ENCODE results near the gene ITGBL1. TPM values are rescaled to one million over a fixed set of nuclear protein-coding genes. Genes with fewer than 3 reads are reported as not detected.

Gene ITGBL1
- total and polyA plus RNA-seq, 2 of the 8 experiments (the other 6 are each of a cell fraction or from before 2014, with no cell fraction given), result not detected

- CTCF ChIA-PET (ENCODE audit: partially characterized antibody), result no interaction called here
- H2BK120ac ChIP-seq (replicated peaks; ENCODE audit: low read depth, low read length), result no peak overlapping the region
- H3K79me1 ChIP-seq (ENCODE audit: low read depth, low read length), result no peaks in the 10 kb centered on the region
- H2BK20ac ChIP-seq (ENCODE audit: low read length), result no peak overlapping the region
- no peak overlapping the region for H4K91ac ChIP-seq (replicated peaks; ENCODE audit: insufficient read length, low read length)
- no peak overlapping the region for H2BK15ac ChIP-seq (ENCODE audit: low read length)
- DNase-seq (ENCODE audit: low read depth in 1 of 2, low spot score in 2 of 2) (no peak), FAIRE-seq (no peak)
- POLR2A ChIA-PET (ENCODE audit: partially characterized antibody), result no interaction called here
- no peaks in the 10 kb centered on the region for H3K27me3 ChIP-seq (replicated peaks in 1 of 4; ENCODE audit: control insufficient read depth in 3 of 4, extremely low read depth in 1 of 4, insufficient read depth in 3 of 4, low read length in 3 of 4)
- H3K4me3 ChIP-seq (ENCODE audit: extremely low read depth in 1 of 4, insufficient read depth in 2 of 4, low read depth in 3 of 4, low read length in 4 of 4), result no peak overlapping the region
- no peaks in the 10 kb centered on the region for H4K20me1 ChIP-seq (replicated peaks in 1 of 2; ENCODE audit: control insufficient read depth in 1 of 2, insufficient read depth in 2 of 2, low read length in 2 of 2)
- H3K23ac ChIP-seq (ENCODE audit: insufficient read length), result no peak overlapping the region
- H4K5ac ChIP-seq (ENCODE audit: insufficient read length, low read depth, low read length), result no peak overlapping the region
- no peak overlapping the region for H4K8ac ChIP-seq (ENCODE audit: extremely low read depth, insufficient read depth, low read length)
- H3K36me3 ChIP-seq (ENCODE audit: control insufficient read depth in 2 of 4, insufficient read depth in 4 of 4, low read length in 3 of 4), result no peaks in the 10 kb centered on the region
- H3K9ac ChIP-seq (replicated peaks in 1 of 4; ENCODE audit: extremely low read depth in 1 of 4, low read depth in 3 of 4, low read length in 3 of 4), result no peak overlapping the region
- H2AK5ac ChIP-seq (ENCODE audit: low read depth, low read length), result no peak overlapping the region
- H3K18ac ChIP-seq (ENCODE audit: extremely low read depth, low read length), result no peak overlapping the region
- no peak overlapping the region for H2BK12ac ChIP-seq (ENCODE audit: low read depth, low read length)
- no peak overlapping the region for H3K4me2 ChIP-seq (ENCODE audit: insufficient read depth in 1 of 2, low read depth in 2 of 2, low read length in 2 of 2)
- H3K79me2 ChIP-seq (ENCODE audit: control insufficient read depth in 1 of 2, insufficient read depth in 2 of 2, low read length in 2 of 2), result no peaks in the 10 kb centered on the region
- no peak overlapping the region for H3K27ac ChIP-seq (ENCODE audit: low read depth, low read length)
- no peak overlapping the region for H3K14ac ChIP-seq (ENCODE audit: insufficient read length)
- H3K4me1 ChIP-seq (replicated peaks in 1 of 4; ENCODE audit: control insufficient read depth in 3 of 4, insufficient read depth in 4 of 4, low read length in 3 of 4), result no peaks in the 10 kb centered on the region
- H2AFZ ChIP-seq (ENCODE audit: low read length), result no peak overlapping the region
- H3K4ac ChIP-seq (replicated peaks; ENCODE audit: insufficient read length, low read depth, low read length), result no peak overlapping the region
- no peaks in the 10 kb centered on the region for H3K23me2 ChIP-seq (ENCODE audit: low read depth, low read length)
- H3K56ac ChIP-seq (replicated peaks; ENCODE audit: insufficient read length, low read depth, low read length), result no peak overlapping the region
- no peak overlapping the region for H2BK5ac ChIP-seq (ENCODE audit: low read depth, low read length)
- no peaks in the 10 kb centered on the region for H3K9me3 ChIP-seq (ENCODE audit: insufficient read depth in 2 of 2, low read depth in 1 of 2, low read length in 1 of 2)
- no peak for TF ChIP-seq SAP30 (IDR thresholded peaks at IDR 0.05; ENCODE audit: insufficient read depth, insufficient replicate concordance, low read length)
- no peak for TF ChIP-seq HDAC2 (IDR thresholded peaks at IDR 0.05; ENCODE audit: borderline replicate concordance in 1 of 2, low read depth in 2 of 2, low read length in 2 of 2)
- TF ChIP-seq SUZ12 (IDR thresholded peaks at IDR 0.05; ENCODE audit: low read length), result no peak
- no peak for TF ChIP-seq TCF12 (IDR thresholded peaks at IDR 0.05; ENCODE audit: low read depth, low read length)
- TF ChIP-seq TEAD4 (IDR thresholded peaks at IDR 0.05; ENCODE audit: low read depth, low read length), result no peak
- no peak for TF ChIP-seq CHD1 (IDR thresholded peaks at IDR 0.05; ENCODE audit: low read depth, low read length)
- TF ChIP-seq TBP (IDR thresholded peaks at IDR 0.05; ENCODE audit: low read depth, low read length), result no peak
- no peak for TF ChIP-seq FOSL1 (IDR thresholded peaks at IDR 0.05; ENCODE audit: insufficient read depth, low read depth, low read length)
- no peak for TF ChIP-seq RXRA (IDR thresholded peaks at IDR 0.05; ENCODE audit: insufficient read depth, low read depth, low read length)
- no peak for TF ChIP-seq RBBP5 (IDR thresholded peaks at IDR 0.05; ENCODE audit: borderline replicate concordance, low read depth, low read length)
- no peak for TF ChIP-seq CREB1 (IDR thresholded peaks at IDR 0.05)
- no peak for TF ChIP-seq MAX (IDR thresholded peaks at IDR 0.05)
- TF ChIP-seq EGR1 (IDR thresholded peaks at IDR 0.05; ENCODE audit: borderline replicate concordance, low read depth, low read length), result no peak
- no peak for TF ChIP-seq CHD2 (IDR thresholded peaks at IDR 0.05; ENCODE audit: low read length)
- no peak for TF ChIP-seq CEBPB (IDR thresholded peaks at IDR 0.05; ENCODE audit: low read depth, low read length)
- TF ChIP-seq PHF8 (conservative IDR thresholded peaks at IDR 0.05; ENCODE audit: low read depth, low read length), result no peak
- TF ChIP-seq TAF1 (IDR thresholded peaks at IDR 0.05; ENCODE audit: low read depth, low read length), result no peak
Observed at GRCh38 chr13:101631395-101631794, 178.9 kb downstream of the ITGBL1 start.
